HG02938 (cell line): ENCODE measurements around the gene RNF10.
"Not testable (repeated sequence)": the region's sequence is repeated elsewhere in the genome, so short reads cannot be mapped to it uniquely, and the experiment has no call there.

Experiments used
- ATAC-seq: cut with Tn5 transposase; IDR thresholded peaks from one replicate; pipeline ENCODE4 v1.9.1; 2021; ENCODE audit warnings: mild to moderate bottlenecking, moderate library complexity; ENCODE audit not compliant: unreplicated experiment

The RNF10 gene

GRCh38 chr12:120579179-120579578, 45.0 kb downstream of the RNF10 start:
- ATAC-seq, result no peak

GRCh38 chr12:120580787-120581723, 46.9 kb downstream of the RNF10 start, which contains the start of gene POP5:
POP5 (minus strand) TSS chr12:120581402; CDS start chr12:120581362, 40 bp downstream.
- peak; percentile 92 for ATAC-seq

GRCh38 chr12:120581998-120582397, 47.8 kb downstream of the RNF10 start:
- ATAC-seq, result no peak

- ATAC-seq, result no peak
Measured at GRCh38 chr12:120583478-120584030, 49.4 kb downstream of the RNF10 start.

GRCh38 chr12:120584343-120585149, 50.4 kb downstream of the RNF10 start:
- ATAC-seq, result no peak

GRCh38 chr12:120586206-120586605, 52.0 kb downstream of the RNF10 start:
- no peak for ATAC-seq

- no peak for ATAC-seq
Measured at GRCh38 chr12:120586860-120587259, 52.7 kb downstream of the RNF10 start.

GRCh38 chr12:120588371-120588770, 54.2 kb downstream of the RNF10 start:
- no peak for ATAC-seq

- ATAC-seq, result no peak
Measured at GRCh38 chr12:120588948-120589930, 55.1 kb downstream of the RNF10 start.

GRCh38 chr12:120590741-120591407, 56.7 kb downstream of the RNF10 start:
- no peak for ATAC-seq

GRCh38 chr12:120592121-120593049, 58.2 kb downstream of the RNF10 start:
- ATAC-seq, result no peak

GRCh38 chr12:120596901-120597300, 62.7 kb downstream of the RNF10 start:
- ATAC-seq, result no peak

GRCh38 chr12:120597861-120598260, 63.7 kb downstream of the RNF10 start:
- ATAC-seq, result no peak

- no peak for ATAC-seq
Measured at GRCh38 chr12:120598674-120599463, 64.7 kb downstream of the RNF10 start.

- ATAC-seq, result no peak
Measured at GRCh38 chr12:120599672-120600552, 65.8 kb downstream of the RNF10 start.

- not testable (repeated sequence) for ATAC-seq
Measured at GRCh38 chr12:120602416-120602815, 68.3 kb downstream of the RNF10 start.

GRCh38 chr12:120610560-120610959, 76.4 kb downstream of the RNF10 start:
- ATAC-seq, result no peak
